Uterus (tissue), 2 donors: Measurements from ENCODE around the gene MGARP.

Experiments
- POLR2A ChIP-seq, 2 donors: fragments of 450-650 bp; IDR thresholded peaks; one replicate each; pipeline ENCODE4 v1.6.1; 2016; ENCODE audit warnings: antibody characterized with exemption in 2 of 2, mild to moderate bottlenecking in 1 of 2, moderate library complexity in 1 of 2
- TF ChIP-seq, protein P1 (sequence below), 4 experiments: fragments of 200-600 bp in 2 of 4; fragments of 450-650 bp in 2 of 4; sonication (generic) in 2 of 4; IDR thresholded peaks; one replicate each; pipeline ENCODE4 v1.5.1; 2016 to 2019; ENCODE audit warnings: antibody characterized with exemption in 4 of 4, mild to moderate bottlenecking in 2 of 4, moderate library complexity in 1 of 4

- TF ChIP-seq, protein P1, sequence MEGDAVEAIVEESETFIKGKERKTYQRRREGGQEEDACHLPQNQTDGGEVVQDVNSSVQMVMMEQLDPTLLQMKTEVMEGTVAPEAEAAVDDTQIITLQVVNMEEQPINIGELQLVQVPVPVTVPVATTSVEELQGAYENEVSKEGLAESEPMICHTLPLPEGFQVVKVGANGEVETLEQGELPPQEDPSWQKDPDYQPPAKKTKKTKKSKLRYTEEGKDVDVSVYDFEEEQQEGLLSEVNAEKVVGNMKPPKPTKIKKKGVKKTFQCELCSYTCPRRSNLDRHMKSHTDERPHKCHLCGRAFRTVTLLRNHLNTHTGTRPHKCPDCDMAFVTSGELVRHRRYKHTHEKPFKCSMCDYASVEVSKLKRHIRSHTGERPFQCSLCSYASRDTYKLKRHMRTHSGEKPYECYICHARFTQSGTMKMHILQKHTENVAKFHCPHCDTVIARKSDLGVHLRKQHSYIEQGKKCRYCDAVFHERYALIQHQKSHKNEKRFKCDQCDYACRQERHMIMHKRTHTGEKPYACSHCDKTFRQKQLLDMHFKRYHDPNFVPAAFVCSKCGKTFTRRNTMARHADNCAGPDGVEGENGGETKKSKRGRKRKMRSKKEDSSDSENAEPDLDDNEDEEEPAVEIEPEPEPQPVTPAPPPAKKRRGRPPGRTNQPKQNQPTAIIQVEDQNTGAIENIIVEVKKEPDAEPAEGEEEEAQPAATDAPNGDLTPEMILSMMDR (IDR thresholded peaks at IDR 0.05), result no peak
- no peak for TF ChIP-seq POLR2A (IDR thresholded peaks at IDR 0.05)
These were observed 60.5 kb downstream of the MGARP start for GRCh38 chr4:139219450-139220055.
